Large intestine (tissue), 3 donors: ENCODE data around the gene GIMAP4. TPM values are rescaled to one million over a fixed set of nuclear protein-coding genes. Genes with fewer than 3 reads are reported as not detected.
"Not testable (repeated sequence)": the region's sequence is repeated elsewhere in the genome, so short reads cannot be mapped to it uniquely, and the experiment has no call there.

ENCODE experiments used
- DNase-seq, 2 donors: peaks; one replicate each; pipeline versions ENCODE4 v3.0.0 to v3.0.0-alpha.2; 2013
- H3K27ac ChIP-seq: one replicate; pipeline ENCODE4 v1.5.1; 2013; ENCODE audit warnings: low read length
- H3K27me3 ChIP-seq: 2 replicates; pipeline ENCODE4 v1.6.1; 2013; ENCODE audit warnings: low read length; ENCODE audit not compliant: control insufficient read depth, insufficient read depth
- H3K36me3 ChIP-seq: 2 replicates; pipeline ENCODE4 v1.6.1; 2013; ENCODE audit warnings: low read length; ENCODE audit not compliant: control insufficient read depth, insufficient read depth
- H3K4me1 ChIP-seq: one replicate; pipeline ENCODE4 v1.6.1; 2013; ENCODE audit warnings: low read length; ENCODE audit not compliant: control insufficient read depth, insufficient read depth
- H3K4me3 ChIP-seq: one replicate; pipeline ENCODE4 v1.5.1; 2013; ENCODE audit warnings: low read length
- H3K9me3 ChIP-seq: one replicate; pipeline ENCODE4 v1.6.1; 2013; ENCODE audit warnings: mild to moderate bottlenecking, low read depth, low read length, moderate library complexity; ENCODE audit not compliant: control insufficient read depth
- WGBS: methylation state at CpG from one replicate; pipeline ENCODE4 v1.1.5; 2013; ENCODE audit warnings: low lambda C conversion rate; ENCODE audit not compliant: insufficient coverage; 5-methylcytosine and 5-hydroxymethylcytosine counted together
- polyA plus RNA-seq: library from polyadenylated mRNA; unstranded; fragments of 120-200 nt; gene quantifications from one replicate; pipeline ENCODE4 v1.2.1, GENCODE V29; 2013

GIMAP4 gene
- polyA plus RNA-seq, 1 donor = 17.8 TPM

- no peak overlapping the region for H3K27ac ChIP-seq
- H3K4me3 ChIP-seq = no peak overlapping the region
- no peaks in the 10 kb centered on the region for H3K36me3 ChIP-seq
- no peak for DNase-seq
- no peaks in the 10 kb centered on the region for H3K4me1 ChIP-seq
- H3K27me3 ChIP-seq = no peaks in the 10 kb centered on the region
- WGBS = no CpG with 5 or more reads among the region's 1 CpG
- H3K9me3 ChIP-seq = no peaks in the 10 kb centered on the region
Observed at GRCh38 chr7:150610233-150610632, 43.0 kb downstream of the GIMAP4 start.

GRCh38 chr7:150612925-150613324 is 45.7 kb downstream of the GIMAP4 start:
- no peak overlapping the region for H3K4me3 ChIP-seq
- no peaks in the 10 kb centered on the region for H3K4me1 ChIP-seq
- no peaks in the 10 kb centered on the region for H3K27me3 ChIP-seq
- H3K9me3 ChIP-seq = no peaks in the 10 kb centered on the region
- H3K36me3 ChIP-seq = no peaks in the 10 kb centered on the region
- no peak for DNase-seq
- WGBS = 60% methylated on average over 1 of the region's 3 CpGs
- H3K27ac ChIP-seq = no peak overlapping the region

GRCh38 chr7:150613880-150614279 is 46.7 kb downstream of the GIMAP4 start:
- H3K4me3 ChIP-seq = no peak overlapping the region
- H3K27me3 ChIP-seq = no peaks in the 10 kb centered on the region
- no CpG with 5 or more reads among the region's 1 CpG for WGBS
- H3K4me1 ChIP-seq = no peaks in the 10 kb centered on the region
- DNase-seq = no peak
- H3K36me3 ChIP-seq = no peaks in the 10 kb centered on the region
- H3K9me3 ChIP-seq = no peaks in the 10 kb centered on the region
- H3K27ac ChIP-seq = no peak overlapping the region

- H3K4me3 ChIP-seq, H3K36me3 ChIP-seq, H3K9me3 ChIP-seq, H3K27ac ChIP-seq, H3K27me3 ChIP-seq, DNase-seq, H3K4me1 ChIP-seq: not testable (repeated sequence)
- no CpG with 5 or more reads among the region's 1 CpG for WGBS
Observed at GRCh38 chr7:150614426-150614825, 47.2 kb downstream of the GIMAP4 start.

GRCh38 chr7:150615221-150615755 is 48.1 kb downstream of the GIMAP4 start:
- 82% methylated on average over 1 of the region's 5 CpGs for WGBS
- H3K9me3 ChIP-seq, H3K27ac ChIP-seq, DNase-seq, H3K4me3 ChIP-seq, H3K4me1 ChIP-seq, H3K27me3 ChIP-seq, H3K36me3 ChIP-seq: not testable (repeated sequence)

- Histone ChIP-seq H3K36me3 (no peaks in the 10 kb centered on the region), H3K27me3 (no peaks in the 10 kb centered on the region), H3K4me3 (no peak overlapping the region), H3K4me1 (no peaks in the 10 kb centered on the region), H3K9me3 (no peaks in the 10 kb centered on the region), H3K27ac (no peak overlapping the region)
- no peak for DNase-seq
- WGBS = 100% methylated on average over 2 of the region's 3 CpGs
Observed at GRCh38 chr7:150620061-150620460, 52.9 kb downstream of the GIMAP4 start.

GRCh38 chr7:150620617-150621371 is 53.6 kb downstream of the GIMAP4 start:
- Histone ChIP-seq H3K4me1 (no peaks in the 10 kb centered on the region), H3K4me3 (no peak overlapping the region), H3K27ac (no peak overlapping the region), H3K9me3 (no peaks in the 10 kb centered on the region), H3K36me3 (no peaks in the 10 kb centered on the region), H3K27me3 (no peaks in the 10 kb centered on the region)
- DNase-seq = no peak
- no CpG with 5 or more reads among the region's 3 CpGs for WGBS

- no peaks in the 10 kb centered on the region for H3K4me1 ChIP-seq
- no CpG with 5 or more reads among the region's 1 CpG for WGBS
- H3K27me3 ChIP-seq = no peaks in the 10 kb centered on the region
- H3K27ac ChIP-seq = no peak overlapping the region
- DNase-seq = no peak
- no peaks in the 10 kb centered on the region for H3K9me3 ChIP-seq
- no peak overlapping the region for H3K4me3 ChIP-seq
- no peaks in the 10 kb centered on the region for H3K36me3 ChIP-seq
Observed at GRCh38 chr7:150621376-150621775, 54.2 kb downstream of the GIMAP4 start.

Other genes with a start within 250 kb of the GIMAP4 start
- 22.8 TPM for gene LRRC61, start 244.0 kb upstream of the GIMAP4 start, polyA plus RNA-seq
- 6.1 TPM for gene ACTR3C, start 243.8 kb upstream of the GIMAP4 start, polyA plus RNA-seq
- 58.2 TPM for gene RARRES2, start 225.8 kb upstream of the GIMAP4 start, polyA plus RNA-seq
- gene REPIN1, start 198.6 kb upstream of the GIMAP4 start, polyA plus RNA-seq = 135 TPM
- 5.2 TPM for gene ZNF775, start 188.1 kb upstream of the GIMAP4 start, polyA plus RNA-seq
- gene GIMAP8, start 116.8 kb upstream of the GIMAP4 start, polyA plus RNA-seq = 6.3 TPM
- 14.7 TPM for gene GIMAP7, start 52.5 kb upstream of the GIMAP4 start, polyA plus RNA-seq
- 10.7 TPM for gene GIMAP6, start 65.0 kb downstream of the GIMAP4 start, polyA plus RNA-seq
- gene GIMAP2, start 118.3 kb downstream of the GIMAP4 start, polyA plus RNA-seq = 9.3 TPM
- gene GIMAP1, start 149.2 kb downstream of the GIMAP4 start, polyA plus RNA-seq = 2.2 TPM
- 9.0 TPM for gene GIMAP5, start 170.0 kb downstream of the GIMAP4 start, polyA plus RNA-seq
- 291 TPM for gene TMEM176B, start 233.0 kb downstream of the GIMAP4 start, polyA plus RNA-seq
- 300 TPM for gene TMEM176A, start 233.4 kb downstream of the GIMAP4 start, polyA plus RNA-seq